Mucosa of gallbladder (tissue), 1 donor: ENCODE data around the gene SWAP70. TPM values are rescaled to one million over a fixed set of nuclear protein-coding genes. Genes with fewer than 3 reads are reported as not detected.
"Not testable (repeated sequence)": the region's sequence is repeated elsewhere in the genome, so short reads cannot be mapped to it uniquely, and the experiment has no call there.

ENCODE experiments used
- DNase-seq: peaks from one replicate; pipeline ENCODE4 v3.0.0-alpha.2; 2020; ENCODE audit warnings: low spot score
- total RNA-seq: library from RNA; stranded (reverse); gene quantifications from one replicate; pipeline ENCODE4 v1.2.1, GENCODE V29; 2021
- donor health status: DM: no; HTN: no; CAD: no.

Gene SWAP70
- total RNA-seq: 24.3 TPM

DNA sequence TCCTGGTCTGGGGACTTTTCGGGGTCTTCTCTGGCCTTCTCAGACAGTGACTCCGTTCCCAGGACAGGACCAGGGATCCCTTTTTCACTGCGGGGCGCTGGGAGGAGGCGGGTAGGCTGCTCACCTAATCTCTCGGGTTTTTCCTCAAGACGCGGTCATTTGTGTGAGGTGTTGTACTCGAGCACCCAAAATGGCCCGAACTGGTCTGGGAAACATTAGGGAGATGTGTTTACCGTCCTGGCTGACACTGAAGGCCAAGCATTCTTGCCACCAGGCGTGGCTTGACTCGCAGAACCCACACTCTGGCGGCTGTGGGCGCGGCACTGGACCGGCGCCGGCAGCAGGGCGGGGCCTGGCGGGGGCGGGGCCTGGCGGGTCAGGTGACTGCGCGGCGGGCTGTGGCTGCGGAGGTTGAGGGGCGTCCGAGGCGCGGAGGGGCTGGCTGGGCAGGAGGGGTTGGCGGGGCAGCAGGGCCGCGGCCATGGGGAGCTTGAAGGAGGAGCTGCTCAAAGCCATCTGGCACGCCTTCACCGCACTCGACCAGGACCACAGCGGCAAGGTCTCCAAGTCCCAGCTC is at the start of gene SWAP70:
Gene SWAP70 (plus strand): TSS at position 379 of the 577 bp plus-strand sequence. CDS start 103 bp downstream, at position 482.
- peak; percentile 90 for DNase-seq

- no peak for DNase-seq
These were observed 48.8 kb upstream of the SWAP70 start for GRCh38 chr11:9615031-9615451.

DNA sequence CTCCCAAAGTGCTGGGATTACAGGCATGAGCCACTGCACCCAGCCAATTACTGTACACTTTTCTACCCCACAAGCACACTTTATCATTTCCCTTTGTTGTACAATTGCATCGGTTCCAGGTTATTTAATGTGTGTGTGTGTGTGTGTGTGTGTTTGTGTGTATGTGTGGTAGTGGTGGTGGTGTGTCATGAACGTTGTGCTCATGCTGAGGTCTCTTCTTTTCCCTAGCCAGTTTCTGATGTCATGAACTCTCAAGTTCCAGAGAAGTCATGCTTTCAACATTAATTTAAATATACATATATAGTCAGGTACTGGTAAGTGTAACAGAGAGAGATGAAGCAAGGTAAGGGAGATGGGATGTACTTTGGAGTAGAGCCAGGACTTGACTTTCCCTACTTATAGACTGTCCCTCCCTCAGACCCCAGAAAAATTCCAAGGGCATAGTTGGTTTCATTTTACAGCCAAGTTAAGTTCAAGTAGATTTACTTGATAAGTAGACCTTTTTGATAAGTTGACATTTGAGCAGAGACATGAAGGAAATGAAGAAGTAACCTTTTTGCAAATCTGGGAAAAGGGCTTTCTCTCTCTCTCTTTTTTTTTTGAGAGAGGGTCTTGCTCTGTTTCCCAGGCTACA is 47.7 kb upstream of the SWAP70 start:
- DNase-seq: no peak

GRCh38 chr11:9616858-9617257 is 47.0 kb upstream of the SWAP70 start:
- DNase-seq: no peak

DNA sequence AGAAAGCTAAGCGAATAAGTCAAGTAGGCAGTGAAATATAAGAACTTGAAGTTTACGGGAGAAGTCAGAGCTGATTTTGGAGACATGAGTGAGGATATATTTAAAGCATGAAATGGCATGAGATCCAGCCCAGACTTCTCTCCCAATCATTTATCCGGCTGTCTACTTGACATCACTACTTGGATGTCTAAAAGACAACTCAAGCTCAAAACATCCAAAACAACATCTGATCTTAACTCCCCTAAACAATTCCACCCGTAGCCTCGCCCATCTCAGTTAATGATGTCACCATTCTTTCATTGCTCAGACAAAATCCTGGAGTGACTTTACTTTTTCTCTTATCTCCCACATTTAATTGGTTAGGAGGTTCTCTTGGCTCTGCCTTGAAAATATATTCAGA is 45.9 kb upstream of the SWAP70 start:
- no peak for DNase-seq

- no peak for DNase-seq
These were observed 44.9 kb upstream of the SWAP70 start for GRCh38 chr11:9619004-9619403.

- DNase-seq: no peak
These were observed 43.9 kb upstream of the SWAP70 start for GRCh38 chr11:9619971-9620370.

DNA sequence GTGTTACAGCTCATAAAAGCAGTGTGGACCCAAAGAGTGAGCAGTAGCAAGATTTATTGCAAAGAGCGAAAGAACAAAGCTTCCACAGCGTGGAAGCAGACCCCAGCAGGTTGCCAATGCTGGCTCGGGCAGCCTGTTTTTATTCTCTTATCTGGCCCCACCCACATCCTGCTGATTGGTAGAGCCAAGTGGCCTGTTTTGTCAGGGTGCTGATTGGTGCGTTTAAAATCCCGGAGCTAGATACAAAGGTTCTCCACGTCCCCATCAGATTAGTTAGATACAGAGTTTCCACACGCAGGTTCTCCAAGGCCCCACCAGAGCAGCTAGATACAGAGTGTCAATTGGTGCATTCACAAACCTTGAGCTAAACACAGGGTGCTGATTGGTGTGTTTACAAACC is 41.5 kb upstream of the SWAP70 start:
- not testable (repeated sequence) for DNase-seq

DNA sequence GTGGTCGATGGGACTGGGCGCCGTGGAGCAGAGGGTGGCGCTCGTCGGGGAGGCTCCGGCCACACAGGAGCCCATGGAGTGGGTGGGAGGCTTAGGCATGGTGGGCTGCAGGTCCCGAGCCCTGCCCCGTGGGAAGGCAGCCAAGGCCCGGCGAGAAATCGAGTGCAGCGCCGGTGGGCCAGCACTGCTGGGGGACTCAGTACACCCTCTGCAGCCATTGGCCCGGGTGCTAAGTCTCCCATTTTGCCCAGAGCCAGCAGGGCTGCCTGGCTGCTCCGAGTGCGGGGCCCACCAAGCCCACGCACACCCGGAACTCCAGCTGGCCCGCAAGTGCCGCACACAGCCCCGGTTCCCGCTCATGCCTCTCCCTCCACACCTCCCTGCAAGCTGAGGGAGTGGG is 40.8 kb upstream of the SWAP70 start:
- DNase-seq: not testable (repeated sequence)

DNA sequence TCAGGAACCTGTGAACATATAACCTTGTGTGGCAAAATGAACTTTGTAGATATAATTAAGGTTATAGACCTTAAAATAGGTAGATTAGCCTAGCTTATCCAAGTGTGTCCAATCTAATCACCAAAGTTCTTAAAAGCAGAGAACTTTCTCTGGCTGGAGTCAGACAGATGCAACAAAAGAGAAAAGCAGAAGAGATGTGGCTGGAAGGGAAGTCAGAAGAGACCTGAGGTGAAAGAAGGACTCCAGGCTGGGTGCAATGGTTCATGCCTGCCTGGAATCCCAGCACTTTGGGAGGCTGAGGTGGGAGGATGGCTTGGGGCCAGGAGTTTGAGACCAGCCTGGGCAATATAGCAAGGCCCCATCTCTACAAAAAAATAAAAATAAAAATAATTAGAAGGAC is 39.4 kb upstream of the SWAP70 start:
- no peak for DNase-seq

- DNase-seq: no peak
These were observed 38.7 kb upstream of the SWAP70 start for GRCh38 chr11:9625162-9625561.

- DNase-seq: no peak
These were observed 38.1 kb upstream of the SWAP70 start for GRCh38 chr11:9625728-9626127.

GRCh38 chr11:9626496-9627394 is 37.1 kb upstream of the SWAP70 start:
- no peak for DNase-seq

- no peak for DNase-seq
These were observed 34.8 kb upstream of the SWAP70 start for GRCh38 chr11:9629064-9629463.

DNA sequence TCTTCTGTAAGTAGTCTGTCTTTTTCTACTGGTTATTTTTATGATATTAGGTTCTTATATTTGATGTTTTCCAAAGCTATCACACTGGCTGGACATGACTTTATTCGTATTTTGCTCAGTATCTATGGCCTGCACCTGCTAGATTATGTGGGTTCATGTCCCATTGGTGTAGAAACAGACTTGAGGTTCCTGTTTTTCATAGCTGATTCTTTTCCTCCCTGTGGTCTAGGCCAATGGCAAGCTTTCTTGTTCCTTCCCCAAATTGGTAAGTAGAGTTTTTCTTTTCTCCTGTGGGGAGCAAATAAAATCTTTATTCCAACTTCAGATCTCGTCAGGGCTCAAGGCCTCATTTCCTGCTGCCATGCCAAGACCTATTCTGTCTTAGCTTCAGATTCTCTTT is 30.2 kb upstream of the SWAP70 start:
- no peak for DNase-seq

GRCh38 chr11:9636691-9637090 is 27.2 kb upstream of the SWAP70 start:
- DNase-seq: no peak

GRCh38 chr11:9639099-9639498 is 24.8 kb upstream of the SWAP70 start:
- DNase-seq: peak; percentile 19

GRCh38 chr11:9639985-9640384 is 23.9 kb upstream of the SWAP70 start:
- DNase-seq: no peak

DNA sequence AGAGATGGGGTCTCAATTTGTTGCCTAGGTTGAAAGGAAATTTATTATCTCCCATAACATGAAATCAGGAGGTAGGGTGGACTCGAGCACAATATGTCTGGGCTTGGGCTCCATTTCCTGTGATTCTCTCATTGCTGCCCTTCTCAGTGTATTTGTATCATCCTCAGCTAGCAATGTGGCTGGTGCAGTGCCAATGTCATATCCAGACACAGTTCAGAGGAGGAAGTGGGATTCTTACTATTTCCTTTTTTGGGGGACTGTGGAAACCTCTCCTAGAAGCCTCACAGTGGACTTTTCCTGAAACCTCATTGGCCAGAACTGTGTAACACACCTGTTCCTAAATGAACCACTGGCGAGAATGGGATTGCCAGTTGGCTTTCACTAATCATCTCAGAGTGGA is 21.0 kb upstream of the SWAP70 start:
- DNase-seq: no peak

DNA sequence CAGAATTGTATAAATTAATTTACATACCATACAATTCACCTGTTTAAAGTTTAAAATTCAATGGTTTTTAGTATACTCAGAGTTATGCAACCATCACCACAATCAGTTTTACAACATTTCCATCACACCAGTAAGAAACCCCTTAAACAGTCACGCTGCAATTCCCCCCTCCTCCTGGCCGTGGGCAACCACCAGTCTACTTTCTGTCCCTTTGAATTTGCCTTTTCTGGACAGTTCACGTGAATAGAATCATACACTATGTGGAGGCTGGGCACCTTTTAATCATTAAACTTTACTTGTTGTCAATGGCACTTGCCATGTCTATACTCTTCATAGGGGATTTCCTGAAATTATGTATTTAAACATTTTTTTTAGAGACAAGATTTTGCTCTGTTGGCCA is 20.1 kb upstream of the SWAP70 start:
- no peak for DNase-seq

GRCh38 chr11:9645881-9646280 is 18.0 kb upstream of the SWAP70 start:
- DNase-seq: no peak

- no peak for DNase-seq
These were observed 17.6 kb upstream of the SWAP70 start for GRCh38 chr11:9646324-9646723.

- no peak for DNase-seq
These were observed 12.4 kb upstream of the SWAP70 start for GRCh38 chr11:9651481-9651880.
